Keratinocyte (primary cell): Measurements from ENCODE around the gene STK32B. TPM values are rescaled to one million over a fixed set of nuclear protein-coding genes. Genes with fewer than 3 reads are reported as not detected.
"Not testable (repeated sequence)": the region's sequence is repeated elsewhere in the genome, so short reads cannot be mapped to it uniquely, and the experiment has no call there.

Experiments used
- DNase-seq: peaks from one replicate; pipeline ENCODE4 v3.0.0-alpha.2; 2011; ENCODE audit warnings: low read depth, missing footprints, low spot score
- FAIRE-seq: peaks from 2 replicates; lab custom pipeline; 2011; peaks lifted over from hg19 to GRCh38; lab: Jason Lieb, UNC
- H2AFZ ChIP-seq: 2 replicates; pipeline ENCODE4 v1.6.0; 2012; ENCODE audit warnings: low read length, control low read depth, inconsistent platforms; ENCODE audit not compliant: control insufficient read depth
- H3K27ac ChIP-seq: 2 replicates; pipeline ENCODE4 v1.5.1; 2011; ENCODE audit warnings: low read length; ENCODE audit not compliant: control insufficient read depth, insufficient read depth
- H3K27me3 ChIP-seq: 3 replicates; pipeline ENCODE4 v1.6.0; 2011; ENCODE audit warnings: low read length; ENCODE audit not compliant: control insufficient read depth, insufficient read depth; ENCODE audit errors: extremely low read depth
- H3K36me3 ChIP-seq, 2 experiments: 2 replicates in 1 of 2; 3 replicates in 1 of 2; pipeline ENCODE4 v1.5.1; 2011; ENCODE audit warnings: low read length in 2 of 2, mild to moderate bottlenecking in 1 of 2; ENCODE audit not compliant: control insufficient read depth in 2 of 2, insufficient read depth in 2 of 2; ENCODE audit errors: extremely low read depth in 1 of 2
- H3K4me1 ChIP-seq: 3 replicates; pipeline ENCODE4 v1.5.1; 2011; ENCODE audit warnings: low read length; ENCODE audit not compliant: control insufficient read depth, insufficient read depth; ENCODE audit errors: extremely low read depth
- H3K4me2 ChIP-seq: 3 replicates; pipeline ENCODE4 v1.6.0; 2011; ENCODE audit warnings: low read depth, low read length; ENCODE audit not compliant: control insufficient read depth, insufficient read depth; ENCODE audit errors: extremely low read depth
- H3K4me3 ChIP-seq, 3 experiments: fragments of 200-600 bp in 1 of 3; sonication (generic) in 1 of 3; 2 replicates in 2 of 3; 3 replicates in 1 of 3; pipeline ENCODE4 v1.5.1; 2011 to 2016; ENCODE audit warnings: low read length in 3 of 3, mild to moderate bottlenecking in 3 of 3, control low read depth in 2 of 3, inconsistent platforms in 1 of 3, low read depth in 1 of 3, mixed read lengths in 1 of 3, mixed run types in 1 of 3, moderate library complexity in 1 of 3; ENCODE audit not compliant: control insufficient read depth in 2 of 3, insufficient read depth in 2 of 3; ENCODE audit errors: extremely low read depth in 1 of 3
- H3K79me2 ChIP-seq: 2 replicates; pipeline ENCODE4 v1.6.0; 2012; ENCODE audit warnings: low read length; ENCODE audit not compliant: control insufficient read depth, insufficient read depth
- H3K9ac ChIP-seq: 3 replicates; pipeline ENCODE4 v1.6.0; 2011; ENCODE audit warnings: low read length; ENCODE audit not compliant: control insufficient read depth, insufficient read depth; ENCODE audit errors: extremely low read depth
- H3K9me1 ChIP-seq: 3 replicates; pipeline ENCODE4 v1.6.0; 2011; ENCODE audit warnings: low read length; ENCODE audit not compliant: control insufficient read depth, insufficient read depth; ENCODE audit errors: extremely low read depth
- H3K9me3 ChIP-seq: 2 replicates; pipeline ENCODE4 v1.5.1; 2012; ENCODE audit warnings: low read depth, low read length; ENCODE audit not compliant: control insufficient read depth
- H4K20me1 ChIP-seq: 3 replicates; pipeline ENCODE4 v1.6.0; 2011; ENCODE audit warnings: low read length; ENCODE audit not compliant: control insufficient read depth, insufficient read depth; ENCODE audit errors: extremely low read depth
- EZH2 ChIP-seq: IDR thresholded peaks from one replicate; pipeline ENCODE4 v1.6.1; 2012; ENCODE audit warnings: inconsistent platforms, mild to moderate bottlenecking, low read length, moderate library complexity
- dilution Hi-C: fragments of 300-500 bp; cut with MboI; formaldehyde crosslinking; loops from one replicate; pipeline ENCODE4 v1.7.0; 2020; ENCODE audit warnings: low sequenced_read_pairs; ENCODE audit not compliant: extremely low pct_ligation_motif_present
- polyA plus RNA-seq, 5 experiments: library from polyadenylated mRNA; depleted of rRNA in 3 of 5; stranded (reverse) in 3 of 5; stranded (forward) in 1 of 5; unstranded in 1 of 5; fragments of >200 nt; gene quantifications; 1 replicate in 1 of 5; 2 replicates in 3 of 5; 3 replicates in 1 of 5; pipeline versions ENCODE4 v1.2.1 to v1.2.3, GENCODE V29; 2011 to 2012; ENCODE audit warnings: missing spikeins in 2 of 5, low read depth in 1 of 5, low replicate concordance in 1 of 5
- TF ChIP-seq, protein P1 (sequence below), 3 experiments: IDR thresholded peaks in 1 of 3; conservative IDR thresholded peaks in 1 of 3; optimal IDR thresholded peaks in 1 of 3; 2 replicates in 2 of 3; 3 replicates in 1 of 3; pipeline versions ENCODE3 to v1.5.1; 2011; ENCODE audit warnings: low read length in 3 of 3, mild to moderate bottlenecking in 3 of 3, moderate library complexity in 2 of 3, control low read depth in 1 of 3, inconsistent platforms in 1 of 3; ENCODE audit not compliant: insufficient read depth in 2 of 3; ENCODE audit errors: extremely low read depth in 1 of 3

Gene STK32B
- polyA plus RNA-seq, 1 donor (not counting 4 experiments of a cell fraction or from before 2014, with no cell fraction given), result 3.4 TPM

- Histone ChIP-seq H3K9me3 (no peaks in the 10 kb centered on the region), H3K4me2 (no peak overlapping the region), H4K20me1 (no peaks in the 10 kb centered on the region), H3K79me2 (no peaks in the 10 kb centered on the region), H3K27ac (no peak overlapping the region), H3K4me3 (no peak overlapping the region), H3K4me1 (no peaks in the 10 kb centered on the region), H2AFZ (no peak overlapping the region), H3K36me3 (no peaks in the 10 kb centered on the region), H3K27me3 (no peaks in the 10 kb centered on the region), H3K9ac (no peak overlapping the region), H3K9me1 (no peaks in the 10 kb centered on the region)
- dilution Hi-C loops, result no loop called here
- no peak for TF ChIP-seq EZH2
- TF ChIP-seq, protein P1, sequence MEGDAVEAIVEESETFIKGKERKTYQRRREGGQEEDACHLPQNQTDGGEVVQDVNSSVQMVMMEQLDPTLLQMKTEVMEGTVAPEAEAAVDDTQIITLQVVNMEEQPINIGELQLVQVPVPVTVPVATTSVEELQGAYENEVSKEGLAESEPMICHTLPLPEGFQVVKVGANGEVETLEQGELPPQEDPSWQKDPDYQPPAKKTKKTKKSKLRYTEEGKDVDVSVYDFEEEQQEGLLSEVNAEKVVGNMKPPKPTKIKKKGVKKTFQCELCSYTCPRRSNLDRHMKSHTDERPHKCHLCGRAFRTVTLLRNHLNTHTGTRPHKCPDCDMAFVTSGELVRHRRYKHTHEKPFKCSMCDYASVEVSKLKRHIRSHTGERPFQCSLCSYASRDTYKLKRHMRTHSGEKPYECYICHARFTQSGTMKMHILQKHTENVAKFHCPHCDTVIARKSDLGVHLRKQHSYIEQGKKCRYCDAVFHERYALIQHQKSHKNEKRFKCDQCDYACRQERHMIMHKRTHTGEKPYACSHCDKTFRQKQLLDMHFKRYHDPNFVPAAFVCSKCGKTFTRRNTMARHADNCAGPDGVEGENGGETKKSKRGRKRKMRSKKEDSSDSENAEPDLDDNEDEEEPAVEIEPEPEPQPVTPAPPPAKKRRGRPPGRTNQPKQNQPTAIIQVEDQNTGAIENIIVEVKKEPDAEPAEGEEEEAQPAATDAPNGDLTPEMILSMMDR (optimal IDR thresholded peaks at IDR 0.05 in 1 of 3, IDR thresholded peaks at IDR 0.05 in 1 of 3, conservative IDR thresholded peaks at IDR 0.05 in 1 of 3; ENCODE audit: extremely low read depth in 1 of 3, insufficient read depth in 2 of 3, low read length in 3 of 3), result no peak
- no peak for DNase-seq
- no peak for FAIRE-seq
These were observed 383.9 kb downstream of the STK32B start for GRCh38 chr4:5435201-5435600.

DNA sequence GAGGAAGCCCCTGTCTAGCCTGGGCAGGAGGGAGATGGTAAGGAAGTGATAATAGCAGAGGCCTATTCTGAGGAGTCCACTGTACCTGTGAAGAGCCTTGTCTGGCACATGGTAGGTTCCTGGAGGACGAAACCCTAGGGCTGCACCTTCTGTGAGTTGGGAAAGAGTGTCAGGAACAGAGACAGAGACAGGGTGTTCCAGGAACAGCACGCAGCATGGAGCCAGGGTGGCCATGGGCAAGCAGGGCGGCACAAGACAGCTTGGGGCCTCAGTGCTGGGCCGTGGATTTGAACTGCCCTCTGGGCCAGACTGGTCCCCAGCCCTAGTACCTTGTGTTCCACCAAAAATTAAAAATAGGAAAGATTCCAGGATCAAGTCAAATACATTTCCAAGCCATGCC, 384.5 kb downstream of the STK32B start:
- Histone ChIP-seq H2AFZ (no peak overlapping the region), H3K4me3 (no peak overlapping the region), H3K4me1 (no peaks in the 10 kb centered on the region), H3K9me1 (no peaks in the 10 kb centered on the region), H4K20me1 (no peaks in the 10 kb centered on the region), H3K4me2 (no peak overlapping the region), H3K27ac (no peak overlapping the region), H3K9ac (no peak overlapping the region), H3K36me3 (no peaks in the 10 kb centered on the region), H3K27me3 (no peaks in the 10 kb centered on the region), H3K79me2 (no peaks in the 10 kb centered on the region), H3K9me3 (no peaks in the 10 kb centered on the region)
- TF ChIP-seq EZH2, result no peak
- DNase-seq (no peak), FAIRE-seq (no peak)
- dilution Hi-C loops, result no loop called here

- DNase-seq, H3K27ac ChIP-seq, H3K9ac ChIP-seq, H3K4me3 ChIP-seq, H3K4me1 ChIP-seq, H3K9me1 ChIP-seq, dilution Hi-C loops, H3K4me2 ChIP-seq, H3K36me3 ChIP-seq, H2AFZ ChIP-seq, H4K20me1 ChIP-seq, FAIRE-seq, H3K9me3 ChIP-seq, H3K79me2 ChIP-seq, H3K27me3 ChIP-seq: not testable (repeated sequence)
These were observed 392.9 kb downstream of the STK32B start for GRCh38 chr4:5443976-5444802.
